ENCODE data around the gene FLNA.

DNA sequence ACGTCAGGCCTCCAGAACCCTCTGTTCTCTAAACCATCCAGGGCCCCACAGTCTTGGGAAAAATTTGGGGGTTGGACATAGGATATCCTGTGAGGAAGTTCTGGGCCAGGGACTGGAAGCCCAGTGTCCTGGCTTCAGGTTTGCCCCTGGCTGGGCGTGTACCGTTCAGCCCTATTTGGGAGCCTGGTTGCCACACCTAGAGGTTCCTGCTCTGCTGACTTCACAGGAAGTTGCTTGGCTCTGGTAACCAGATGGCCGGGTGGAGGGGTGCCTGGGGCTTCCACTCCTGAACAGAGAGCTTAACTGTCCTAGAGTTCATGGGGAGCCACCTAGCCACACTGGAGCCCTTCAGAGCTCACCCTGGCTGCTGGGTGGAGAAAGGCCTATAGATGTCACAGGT lies 38.0 kb upstream of the FLNA start:
- TF ChIP-seq, protein P1, sequence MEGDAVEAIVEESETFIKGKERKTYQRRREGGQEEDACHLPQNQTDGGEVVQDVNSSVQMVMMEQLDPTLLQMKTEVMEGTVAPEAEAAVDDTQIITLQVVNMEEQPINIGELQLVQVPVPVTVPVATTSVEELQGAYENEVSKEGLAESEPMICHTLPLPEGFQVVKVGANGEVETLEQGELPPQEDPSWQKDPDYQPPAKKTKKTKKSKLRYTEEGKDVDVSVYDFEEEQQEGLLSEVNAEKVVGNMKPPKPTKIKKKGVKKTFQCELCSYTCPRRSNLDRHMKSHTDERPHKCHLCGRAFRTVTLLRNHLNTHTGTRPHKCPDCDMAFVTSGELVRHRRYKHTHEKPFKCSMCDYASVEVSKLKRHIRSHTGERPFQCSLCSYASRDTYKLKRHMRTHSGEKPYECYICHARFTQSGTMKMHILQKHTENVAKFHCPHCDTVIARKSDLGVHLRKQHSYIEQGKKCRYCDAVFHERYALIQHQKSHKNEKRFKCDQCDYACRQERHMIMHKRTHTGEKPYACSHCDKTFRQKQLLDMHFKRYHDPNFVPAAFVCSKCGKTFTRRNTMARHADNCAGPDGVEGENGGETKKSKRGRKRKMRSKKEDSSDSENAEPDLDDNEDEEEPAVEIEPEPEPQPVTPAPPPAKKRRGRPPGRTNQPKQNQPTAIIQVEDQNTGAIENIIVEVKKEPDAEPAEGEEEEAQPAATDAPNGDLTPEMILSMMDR (conservative IDR thresholded peaks at IDR 0.05) = no peak
- TF ChIP-seq ZFX (IDR thresholded peaks at IDR 0.05) = no peak
